Effector memory CD4-positive, alpha-beta T cell (primary cell): Measurements from ENCODE around the gene CLEC18A.
"Not testable (repeated sequence)": the region's sequence is repeated elsewhere in the genome, so short reads cannot be mapped to it uniquely, and the experiment has no call there.

Source experiments
- DNase-seq, 3 donors: peaks; one replicate each; pipeline ENCODE4 v3.0.0-alpha.2; 2020
- H3K27ac ChIP-seq: 2 replicates; pipeline ENCODE4 v1.7.0; 2013; ENCODE audit warnings: mild to moderate bottlenecking, low read length, moderate library complexity; ENCODE audit not compliant: insufficient read depth, poor library complexity, severe bottlenecking
- H3K27me3 ChIP-seq: replicated peaks from 2 replicates; pipeline ENCODE4 v1.7.0; 2013; ENCODE audit warnings: mild to moderate bottlenecking, low read length; ENCODE audit not compliant: insufficient read depth, control insufficient read depth, poor library complexity, severe bottlenecking
- H3K36me3 ChIP-seq: 2 replicates; pipeline ENCODE4 v1.7.0; 2013; ENCODE audit warnings: mild to moderate bottlenecking, low read length, moderate library complexity; ENCODE audit not compliant: control insufficient read depth, insufficient read depth
- H3K4me1 ChIP-seq: 2 replicates; pipeline ENCODE4 v1.7.0; 2013; ENCODE audit warnings: low read length, mild to moderate bottlenecking; ENCODE audit not compliant: control insufficient read depth, insufficient read depth, poor library complexity, severe bottlenecking
- H3K4me3 ChIP-seq: 2 replicates; pipeline ENCODE4 v1.7.0; 2013; ENCODE audit warnings: low read length, low read depth, mild to moderate bottlenecking; ENCODE audit not compliant: insufficient read depth, poor library complexity, severe bottlenecking
- H3K9me3 ChIP-seq: 2 replicates; pipeline ENCODE4 v1.7.0; 2013; ENCODE audit warnings: mild to moderate bottlenecking, low read length, moderate library complexity; ENCODE audit not compliant: control insufficient read depth

The CLEC18A gene

DNA sequence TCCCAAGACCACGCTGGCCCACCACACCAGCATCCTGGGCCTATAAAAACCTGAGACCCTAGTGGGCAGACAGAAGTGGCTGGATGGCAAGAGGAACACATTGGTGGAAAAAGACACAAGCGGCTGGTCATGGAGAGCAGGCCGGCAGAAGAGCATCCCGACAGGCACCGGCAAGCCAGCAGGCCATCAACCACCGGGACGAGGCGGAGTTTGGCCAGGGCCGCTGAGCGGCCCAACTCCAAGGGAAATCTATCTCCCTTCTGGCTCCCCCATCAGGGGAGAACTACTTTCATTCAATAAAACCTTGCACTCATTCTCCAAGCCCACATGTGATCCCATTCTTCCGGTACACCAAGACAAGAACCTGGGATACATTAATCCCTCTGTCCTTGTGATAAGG, 61.8 kb downstream of the CLEC18A start:
- H3K27me3 ChIP-seq, H3K4me3 ChIP-seq, H3K36me3 ChIP-seq, H3K27ac ChIP-seq, DNase-seq, H3K9me3 ChIP-seq, H3K4me1 ChIP-seq: not testable (repeated sequence)
